IMR-90 (cell line): ENCODE results near the gene ACVR2B. TPM values are rescaled to one million over a fixed set of nuclear protein-coding genes. Genes with fewer than 3 reads are reported as not detected.

Experiments
- ATAC-seq: fragments of 200-7000 bp; cut with Tn5 transposase; 2 replicates; pipeline ENCODE4 v1.9.1; 2020; ENCODE audit warnings: low read depth, mild to moderate bottlenecking, moderate library complexity
- BruUV-seq: library from RNA; stranded (reverse); fragments of 400-500 nt; replicated peaks from 2 replicates; lab custom pipeline; 2021; lab: Mats Ljungman, UMichigan
- CTCF ChIA-PET: fragments of 300-600 bp; formaldehyde crosslinking; extraction: SDS; loops from one replicate; lab custom pipeline; 2021; ENCODE audit warnings: antibody characterized with exemption; lab: Yijun Ruan, JAX
- POLR2A ChIA-PET: fragments of 300-600 bp; sonication (Branson Sonifier 250); formaldehyde crosslinking; loops from one replicate; lab custom pipeline; 2022; ENCODE audit warnings: antibody characterized with exemption; ENCODE audit not compliant: unreplicated experiment; lab: Charles Lee
- DNase-seq: peaks from one replicate; pipeline ENCODE4 v3.0.0; 2013
- H2AFZ ChIP-seq: replicated peaks from 2 replicates; pipeline ENCODE3; 2013; ENCODE audit warnings: low read length, mild to moderate bottlenecking; ENCODE audit not compliant: poor library complexity
- H2AK5ac ChIP-seq: 2 replicates; pipeline ENCODE4 v1.6.1; 2013; ENCODE audit warnings: low read depth, low read length, inconsistent platforms
- H2AK9ac ChIP-seq: replicated peaks from 2 replicates; pipeline ENCODE3; 2013; ENCODE audit warnings: mild to moderate bottlenecking, low read depth, low read length, moderate library complexity; ENCODE audit not compliant: poor library complexity
- H2BK120ac ChIP-seq: 2 replicates; pipeline ENCODE4 v1.6.1; 2013; ENCODE audit warnings: low read depth, low read length, inconsistent platforms
- H2BK15ac ChIP-seq: 3 replicates; pipeline ENCODE4 v1.6.1; 2013; ENCODE audit warnings: low read depth, low read length, inconsistent platforms
- H2BK20ac ChIP-seq: 2 replicates; pipeline ENCODE4 v1.6.1; 2013; ENCODE audit warnings: low read depth, mild to moderate bottlenecking, inconsistent platforms, low read length, moderate library complexity
- H2BK5ac ChIP-seq: 2 replicates; pipeline ENCODE4 v1.6.1; 2013; ENCODE audit warnings: mild to moderate bottlenecking, low read depth, low read length, inconsistent platforms; ENCODE audit not compliant: poor library complexity, severe bottlenecking
- H3K14ac ChIP-seq: replicated peaks from 2 replicates; pipeline ENCODE4 v1.6.1; 2013; ENCODE audit warnings: low read depth, low read length, inconsistent platforms
- H3K18ac ChIP-seq: 2 replicates; pipeline ENCODE4 v1.6.1; 2013; ENCODE audit warnings: low read depth, low read length, control low read depth
- H3K23ac ChIP-seq: 2 replicates; pipeline ENCODE4 v1.6.1; 2013; ENCODE audit warnings: low read depth, low read length, inconsistent platforms
- H3K27ac ChIP-seq: 2 replicates; pipeline ENCODE4 v1.5.1; 2013; ENCODE audit warnings: mild to moderate bottlenecking, control low read depth, low read length; ENCODE audit not compliant: insufficient read depth
- H3K27me3 ChIP-seq: 2 replicates; pipeline ENCODE4 v1.6.1; 2013; ENCODE audit warnings: low read length; ENCODE audit not compliant: control insufficient read depth, insufficient read depth
- H3K36me3 ChIP-seq: 2 replicates; pipeline ENCODE4 v1.6.1; 2013; ENCODE audit warnings: low read length, mixed read lengths; ENCODE audit not compliant: control insufficient read depth, insufficient read depth
- H3K4ac ChIP-seq: 2 replicates; pipeline ENCODE4 v1.6.1; 2013; ENCODE audit warnings: low read depth, low read length, inconsistent platforms
- H3K4me1 ChIP-seq: 2 replicates; pipeline ENCODE4 v1.6.1; 2013; ENCODE audit warnings: low read length, mixed read lengths; ENCODE audit not compliant: control insufficient read depth, insufficient read depth
- H3K4me2 ChIP-seq: 2 replicates; pipeline ENCODE4 v1.6.1; 2013; ENCODE audit warnings: low read depth, mild to moderate bottlenecking, control low read depth, low read length, moderate library complexity
- H3K4me3 ChIP-seq: 2 replicates; pipeline ENCODE4 v1.5.1; 2013; ENCODE audit warnings: low read depth, mild to moderate bottlenecking, control low read depth, low read length, moderate library complexity; ENCODE audit not compliant: insufficient read depth
- H3K56ac ChIP-seq: 2 replicates; pipeline ENCODE4 v1.6.1; 2013; ENCODE audit warnings: low read length, inconsistent platforms; ENCODE audit not compliant: insufficient read depth; ENCODE audit errors: extremely low read depth
- H3K79me1 ChIP-seq, 2 experiments: 2 replicates each; pipeline ENCODE4 v1.6.1; 2013; ENCODE audit warnings: low read length in 2 of 2, inconsistent platforms in 1 of 2, low read depth in 1 of 2
- H3K9ac ChIP-seq: 2 replicates; pipeline ENCODE4 v1.6.1; 2013; ENCODE audit warnings: low read depth, low read length, control low read depth
- H3K9me1 ChIP-seq: 2 replicates; pipeline ENCODE4 v1.6.1; 2013; ENCODE audit warnings: low read length, inconsistent platforms; ENCODE audit not compliant: insufficient read depth
- H3K9me3 ChIP-seq: 2 replicates; pipeline ENCODE4 v1.6.1; 2013; ENCODE audit warnings: low read length; ENCODE audit not compliant: control insufficient read depth, insufficient read depth
- H4K20me1 ChIP-seq: 2 replicates; pipeline ENCODE4 v1.6.1; 2013; ENCODE audit warnings: low read length, inconsistent platforms; ENCODE audit not compliant: insufficient read depth
- H4K5ac ChIP-seq: 2 replicates; pipeline ENCODE4 v1.6.1; 2013; ENCODE audit warnings: mild to moderate bottlenecking, low read depth, low read length, control low read depth
- H4K8ac ChIP-seq, 2 experiments: 2 replicates each; pipeline ENCODE4 v1.6.1; 2013; ENCODE audit warnings: low read depth in 2 of 2, low read length in 2 of 2, control low read depth in 1 of 2, inconsistent platforms in 1 of 2
- H4K91ac ChIP-seq: 2 replicates; pipeline ENCODE4 v1.6.1; 2013; ENCODE audit warnings: low read depth, low read length, inconsistent platforms; ENCODE audit not compliant: insufficient read depth
- CEBPB ChIP-seq: IDR thresholded peaks from 2 replicates; pipeline ENCODE4 v1.6.1; 2012; ENCODE audit warnings: low read depth, low read length, improper control_type of control experiment
- MAZ ChIP-seq: IDR thresholded peaks from 2 replicates; pipeline ENCODE4 v1.6.1; 2012; ENCODE audit warnings: low read depth, mild to moderate bottlenecking, low read length, improper control_type of control experiment, moderate library complexity, borderline replicate concordance
- RAD21 ChIP-seq: IDR thresholded peaks from 2 replicates; pipeline ENCODE4 v1.6.1; 2012; ENCODE audit warnings: low read length, improper control_type of control experiment
- RCOR1 ChIP-seq: IDR thresholded peaks from 2 replicates; pipeline ENCODE4 v1.6.1; 2012; ENCODE audit warnings: mild to moderate bottlenecking, low read length, improper control_type of control experiment; ENCODE audit not compliant: insufficient replicate concordance
- RFX5 ChIP-seq: IDR thresholded peaks from 2 replicates; pipeline ENCODE4 v1.8.0; 2012; ENCODE audit warnings: low read depth, mild to moderate bottlenecking, low read length, moderate library complexity
- WGBS, 2 experiments: methylation state at CpG; one replicate each; pipeline versions ENCODE4 v1.1.5 to v1.1.7; 2013; ENCODE audit warnings: missing lambda C conversion rate in 2 of 2; ENCODE audit not compliant: insufficient read length in 1 of 2; ENCODE audit errors: extremely low coverage in 2 of 2; 5-methylcytosine and 5-hydroxymethylcytosine counted together
- dilution Hi-C: fragments of 300-500 bp; cut with HindIII; formaldehyde crosslinking; loops from one replicate; pipeline ENCODE4 v1.14.3; 2018; ENCODE audit warnings: low sequenced_read_pairs; ENCODE audit not compliant: unreplicated experiment
- in situ Hi-C: fragments of 300-500 bp; cut with MboI; formaldehyde crosslinking; loops from 3 replicates; pipeline ENCODE4 v1.14.3; 2019; ENCODE audit warnings: low sequenced_read_pairs, inconsistent platforms, mixed read lengths
- intact Hi-C: fragments of 100-400 bp; cut with micrococcal nuclease; formaldehyde crosslinking; loops from 2 replicates; pipeline ENCODE4 v1.10.0; 2022
- polyA plus RNA-seq, 3 experiments: library from polyadenylated mRNA; depleted of rRNA; stranded (reverse); fragments of >200 nt; gene quantifications; 2 replicates each; pipeline ENCODE4 v1.2.3, GENCODE V29; 2012; ENCODE audit warnings: low replicate concordance in 1 of 3
- total RNA-seq: library from RNA; depleted of rRNA; stranded (reverse); fragments of >200 nt; gene quantifications from 2 replicates; pipeline ENCODE4 v1.2.3, GENCODE V29; 2012
- TF ChIP-seq, protein P1 (sequence below): fragments of 150-350 bp; IDR thresholded peaks from 2 replicates; pipeline ENCODE4 v1.6.1; 2016; ENCODE audit warnings: low read depth, mild to moderate bottlenecking, low read length, moderate library complexity, borderline replicate concordance

ACVR2B gene
- total and polyA plus RNA-seq, 2 of the 4 experiments (the other 2 are of a cell fraction): 0.60 to 1.3 TPM

DNA sequence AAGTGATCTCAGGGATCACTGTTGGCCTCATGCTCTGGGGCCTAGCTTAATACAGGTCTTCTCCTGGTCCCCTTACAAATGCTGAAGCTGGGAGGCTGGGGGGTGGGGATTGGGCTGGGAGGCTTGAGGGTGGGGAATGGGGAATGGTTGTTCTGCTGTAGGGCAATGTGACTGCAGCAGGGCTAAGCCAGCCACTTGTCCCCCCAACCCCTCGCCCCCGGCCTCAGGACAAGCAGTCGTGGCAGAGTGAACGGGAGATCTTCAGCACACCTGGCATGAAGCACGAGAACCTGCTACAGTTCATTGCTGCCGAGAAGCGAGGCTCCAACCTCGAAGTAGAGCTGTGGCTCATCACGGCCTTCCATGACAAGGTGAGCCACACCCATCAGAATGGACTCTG is 25.2 kb downstream of the ACVR2B start:
- Histone ChIP-seq H3K9ac (no peak overlapping the region), H3K36me3 (peaks cover 22% of the 10 kb centered on the region), H3K9me3 (no peaks in the 10 kb centered on the region), H3K4me1 (no peaks in the 10 kb centered on the region), H4K20me1 (peaks cover 5% of the 10 kb centered on the region), H3K18ac (no peak overlapping the region), H2AK5ac (no peak overlapping the region), H3K56ac (no peak overlapping the region), H4K5ac (no peak overlapping the region), H2BK20ac (no peak overlapping the region), H4K8ac (no peak overlapping the region), H3K4me3 (no peak overlapping the region), H3K4me2 (no peak overlapping the region), H3K4ac (no peak overlapping the region), H3K27me3 (no peaks in the 10 kb centered on the region), H3K79me1 (peaks cover 4 to 5% of the 10 kb centered on the region in 2 experiments; a peak in 2 of 4 replicates), H2AK9ac (no peak overlapping the region), H2BK5ac (no peak overlapping the region), H3K27ac (no peak overlapping the region), H2BK15ac (no peak overlapping the region), H4K91ac (no peak overlapping the region), H3K14ac (no peak overlapping the region), H3K23ac (no peak overlapping the region), H3K9me1 (no peaks in the 10 kb centered on the region; the same call in 1 of the 2 replicates), H2BK120ac (no peak overlapping the region), H2AFZ (no peak overlapping the region)
- ChIA-PET POLR2A (no interaction called here), CTCF (interaction anchor here (2.6 kb wide), 1 partner anchor 133 kb away, joined by 20 read pairs; the partner anchor contains the start of gene XYLB)
- intact Hi-C loops: loop anchor here (1.0 kb wide), 1 partner anchor 343 kb away; no protein-coding TSS in a partner anchor
- BruUV-seq: no TSS peak
- dilution Hi-C loops: loop anchor here (25.0 kb wide), 1 partner anchor 117 kb away; no protein-coding TSS in a partner anchor
- in situ Hi-C loops: no loop called here
- WGBS, 2 experiments: 100% methylated on average over 2 of the region's 9 CpGs; no CpG with 5 or more reads in 1 of the 2 experiments
- ATAC-seq (no peak), DNase-seq (no peak)
- TF ChIP-seq RFX5: no peak
- TF ChIP-seq, protein P1, sequence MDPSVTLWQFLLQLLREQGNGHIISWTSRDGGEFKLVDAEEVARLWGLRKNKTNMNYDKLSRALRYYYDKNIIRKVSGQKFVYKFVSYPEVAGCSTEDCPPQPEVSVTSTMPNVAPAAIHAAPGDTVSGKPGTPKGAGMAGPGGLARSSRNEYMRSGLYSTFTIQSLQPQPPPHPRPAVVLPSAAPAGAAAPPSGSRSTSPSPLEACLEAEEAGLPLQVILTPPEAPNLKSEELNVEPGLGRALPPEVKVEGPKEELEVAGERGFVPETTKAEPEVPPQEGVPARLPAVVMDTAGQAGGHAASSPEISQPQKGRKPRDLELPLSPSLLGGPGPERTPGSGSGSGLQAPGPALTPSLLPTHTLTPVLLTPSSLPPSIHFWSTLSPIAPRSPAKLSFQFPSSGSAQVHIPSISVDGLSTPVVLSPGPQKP: no peak
- no peak for TF ChIP-seq CEBPB
- TF ChIP-seq MAZ: no peak
- no peak for TF ChIP-seq RAD21
- TF ChIP-seq RCOR1: no peak
